ENCODE measurements around the gene LRRN2.
"Not testable (repeated sequence)": the region's sequence is repeated elsewhere in the genome, so short reads cannot be mapped to it uniquely, and the experiment has no call there.

Gene LRRN2

DNA sequence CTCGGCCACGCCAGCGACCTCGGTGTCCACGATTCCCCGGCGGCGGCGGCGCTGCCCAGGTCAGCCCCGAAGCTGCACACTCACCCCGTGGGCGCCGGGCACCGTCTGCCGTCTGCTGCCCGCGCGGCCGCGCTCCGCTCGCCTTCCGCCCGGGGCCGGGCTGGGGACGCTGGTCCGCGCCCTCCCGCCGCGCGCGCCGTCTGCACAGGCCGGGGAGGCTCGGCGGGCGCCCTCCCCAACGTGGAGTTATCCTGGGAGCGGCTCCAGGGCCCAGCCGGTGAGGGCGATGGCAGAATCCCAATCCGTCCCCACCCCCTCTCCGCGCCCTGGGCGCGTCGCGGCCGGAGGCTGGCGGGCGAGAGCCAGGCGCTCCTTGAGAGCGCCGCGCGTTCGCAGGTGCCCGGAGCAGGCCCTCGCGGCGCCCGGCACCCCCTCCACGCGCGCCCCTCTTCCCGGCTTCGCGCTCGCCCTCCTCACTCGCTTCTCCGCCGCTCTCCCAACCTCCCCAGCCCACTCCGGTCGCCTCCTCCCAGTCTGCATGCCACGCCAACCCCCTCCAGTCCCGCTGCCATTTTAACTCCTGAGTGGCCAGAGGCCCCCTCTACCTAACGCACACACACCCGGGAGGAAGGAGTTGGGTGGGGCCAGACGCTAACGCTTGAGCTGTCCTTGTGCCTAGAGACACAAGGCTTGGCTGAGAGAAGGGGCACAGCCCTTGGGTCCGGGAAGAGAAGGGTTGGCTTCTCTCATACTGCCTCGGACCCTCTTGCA lies at the start of gene LRRN2:
Gene LRRN2, minus strand, starts transcription at position 503 of the 771 bp plus-strand sequence. CDS start 65,746 bp downstream, outside the sequence.
- peak; percentile 38 for DNase-seq

DNA sequence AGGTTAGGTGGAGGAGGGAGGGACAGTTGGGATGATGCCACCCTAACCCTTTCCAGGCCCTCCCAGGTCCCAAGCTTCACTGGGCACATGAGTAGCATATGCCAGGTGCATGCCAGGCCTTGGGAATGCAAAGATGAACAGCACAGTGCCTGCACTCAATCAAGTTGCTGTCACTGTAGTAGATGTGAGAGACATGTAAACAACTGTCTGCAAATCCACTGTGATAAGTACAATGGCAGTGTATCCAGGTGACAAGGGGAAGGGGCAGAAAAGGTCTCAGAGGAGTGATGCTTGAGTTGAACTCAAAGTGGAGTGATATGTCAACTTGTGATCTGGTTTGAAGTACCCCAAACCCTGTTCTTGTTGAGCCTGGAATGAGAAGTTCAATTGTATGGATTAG lies 49.5 kb upstream of the LRRN2 start:
- DNase-seq = no peak

DNA sequence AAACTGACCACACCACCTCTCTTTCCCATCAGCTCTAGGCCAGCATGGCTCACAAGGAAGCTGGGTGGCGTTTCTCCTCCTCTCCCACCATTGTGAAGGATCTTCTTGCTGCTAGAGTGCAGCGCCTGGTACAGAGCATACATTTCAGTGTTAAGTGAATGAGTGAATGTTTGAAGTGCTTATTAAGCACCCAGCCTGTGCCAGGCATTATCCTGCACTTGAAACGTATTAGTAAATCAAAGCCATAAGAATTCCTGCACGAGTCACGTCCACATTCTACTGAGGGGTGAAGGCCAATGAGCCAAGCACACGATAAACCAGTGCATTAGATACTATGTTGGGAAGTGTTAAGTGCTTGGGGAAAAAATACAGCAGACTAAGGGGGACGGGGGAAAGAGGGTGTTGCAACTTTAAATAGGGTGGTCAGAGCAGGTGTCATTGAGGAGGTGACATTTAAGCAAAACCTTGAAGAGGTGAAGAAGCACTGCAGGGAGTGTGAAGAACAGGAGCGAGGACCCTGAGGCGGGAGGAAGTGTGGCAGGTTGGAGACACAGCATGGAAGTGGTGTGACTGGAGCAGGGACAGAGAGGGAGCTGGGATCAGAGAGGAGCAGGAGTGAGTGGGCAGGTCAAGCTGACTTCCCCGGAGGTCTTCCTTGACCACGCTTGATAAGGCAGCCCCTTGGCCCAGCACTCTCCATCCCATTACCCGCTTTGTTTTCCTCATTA lies 48.5 kb upstream of the LRRN2 start:
- no peak for DNase-seq

DNA sequence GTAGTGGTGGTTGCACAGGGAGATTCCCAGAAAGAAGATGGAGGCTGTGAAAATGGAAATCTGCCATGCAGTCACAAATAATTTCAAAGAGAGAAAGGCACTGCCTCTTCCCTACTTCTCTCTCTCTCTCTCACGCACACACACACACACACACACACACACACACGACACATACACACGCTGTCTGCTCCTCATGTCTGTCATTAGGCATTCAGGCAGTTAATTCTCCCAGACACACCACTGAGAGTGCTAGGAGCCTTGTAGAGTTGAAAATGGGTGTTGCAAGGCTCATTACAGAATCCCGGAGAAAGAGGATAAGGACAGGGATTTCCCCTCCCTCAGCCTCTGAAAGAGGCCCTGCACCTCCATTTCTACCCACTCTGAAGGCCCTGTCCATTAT lies 47.8 kb upstream of the LRRN2 start:
- DNase-seq = no peak

DNA sequence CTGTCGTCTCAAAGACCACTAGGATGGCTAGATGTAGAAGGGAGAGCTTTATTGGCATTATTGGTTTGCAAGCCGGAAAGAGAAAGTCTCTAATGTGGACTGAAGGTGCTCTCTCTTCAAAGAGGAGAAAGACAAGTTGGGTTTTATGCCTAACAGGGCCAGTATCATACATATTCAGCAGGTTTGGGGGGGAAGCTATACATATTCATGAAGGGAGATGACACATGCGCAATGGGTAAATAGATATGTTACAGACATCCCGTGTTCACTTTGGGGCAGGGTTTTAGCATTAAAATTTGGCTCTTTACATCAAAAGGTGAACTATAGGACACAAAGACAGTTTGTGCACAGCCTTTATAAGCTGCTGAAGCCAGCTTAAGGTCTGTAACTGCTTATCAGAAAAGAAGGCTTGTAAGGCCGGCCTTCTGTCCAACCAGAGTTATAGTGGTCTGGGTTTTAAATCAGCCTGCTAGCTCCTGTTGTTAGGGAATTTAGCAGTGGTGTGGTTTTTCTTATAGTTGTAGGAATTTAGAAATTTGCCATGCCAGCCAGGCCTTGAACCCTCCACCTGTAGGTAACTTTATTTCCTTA lies 46.5 kb upstream of the LRRN2 start:
- no peak for DNase-seq

DNA sequence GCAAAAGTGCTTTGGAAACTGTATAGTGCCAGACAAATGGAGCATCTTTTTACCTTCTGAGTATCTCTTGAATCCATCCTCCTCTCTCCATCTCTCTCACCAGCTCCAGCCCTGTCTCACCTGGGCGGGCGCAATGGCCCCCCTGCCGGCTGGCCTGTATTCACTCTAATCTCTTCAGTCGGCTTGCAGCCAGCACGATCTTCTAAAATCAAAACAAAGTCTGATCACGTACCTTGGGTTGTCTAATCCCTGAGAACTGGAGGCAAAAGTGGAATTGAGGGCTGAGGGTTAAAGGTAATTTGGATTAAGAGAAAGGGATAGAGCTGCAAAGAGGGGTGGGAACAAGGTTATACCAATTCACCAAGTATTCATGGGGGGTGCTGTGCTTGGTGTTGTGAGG lies 46.0 kb upstream of the LRRN2 start:
- DNase-seq = no peak

DNA sequence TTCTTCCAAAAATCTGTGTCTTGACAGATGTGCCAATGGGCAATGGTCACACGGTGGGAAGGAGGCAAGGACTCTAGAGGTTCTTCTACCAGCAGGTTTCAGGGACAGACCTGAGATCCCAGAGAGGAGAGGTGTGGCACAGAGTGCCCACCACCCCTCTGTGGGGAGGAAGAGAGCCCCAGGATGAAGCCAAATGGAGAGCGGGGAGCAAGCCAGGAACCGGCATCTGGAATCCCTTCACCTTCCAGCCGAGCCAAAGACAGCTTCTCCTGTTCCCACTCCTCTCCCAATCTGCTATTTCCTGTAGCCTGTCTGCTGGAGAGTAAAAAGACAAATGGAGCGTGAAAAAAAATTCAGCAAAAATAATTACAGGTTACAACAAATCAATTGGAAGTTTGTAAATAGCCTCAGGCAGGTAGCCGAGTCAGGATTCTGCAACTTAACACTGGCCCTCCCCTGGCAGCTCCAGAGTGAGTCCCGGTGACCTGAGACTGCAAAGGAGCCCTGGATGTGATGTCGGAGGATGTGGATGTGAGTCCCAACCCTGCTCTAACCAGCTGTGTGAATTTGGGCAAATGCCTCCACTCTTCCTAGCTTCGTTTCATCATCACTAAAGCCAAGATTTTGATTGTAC lies 45.4 kb upstream of the LRRN2 start:
- no peak for DNase-seq

DNA sequence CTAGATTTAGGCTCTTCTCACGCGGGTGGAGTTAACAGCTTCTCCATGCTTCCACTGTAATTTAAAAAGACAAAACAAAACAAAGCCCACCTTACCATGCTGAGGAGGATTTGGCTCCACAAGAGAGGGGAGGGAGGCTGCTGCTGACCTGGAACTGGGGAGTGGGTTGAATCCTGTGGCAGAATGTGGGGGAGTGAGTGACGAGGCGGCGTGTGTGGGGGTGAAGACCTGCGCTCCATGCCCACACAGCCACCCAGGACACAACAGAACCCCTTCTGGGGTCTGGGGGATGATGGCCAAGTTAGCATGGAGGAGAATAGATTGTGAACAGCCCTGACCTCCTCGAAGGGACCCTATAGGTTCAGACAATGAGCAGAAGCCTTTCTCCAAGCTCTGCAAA lies 44.0 kb upstream of the LRRN2 start:
- no peak for DNase-seq

DNA sequence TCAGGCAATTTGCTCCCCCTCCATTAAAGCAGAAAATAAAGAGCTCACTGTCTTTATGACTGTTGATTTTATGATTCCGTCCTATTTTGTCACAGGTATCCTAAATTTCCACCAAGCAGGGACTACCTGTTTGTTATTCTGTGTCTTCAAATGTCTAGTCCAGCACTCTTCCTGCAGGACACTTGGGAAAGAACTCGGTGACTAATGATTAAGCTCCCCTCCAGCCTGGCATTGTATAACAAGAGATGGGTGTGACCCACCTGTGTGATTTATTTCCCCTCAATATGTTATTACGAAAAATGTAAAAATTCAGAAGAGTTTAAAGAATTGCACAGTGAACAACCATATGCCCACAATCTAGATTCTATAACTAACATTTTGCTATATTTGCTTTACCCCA lies 42.9 kb upstream of the LRRN2 start:
- DNase-seq = no peak

DNA sequence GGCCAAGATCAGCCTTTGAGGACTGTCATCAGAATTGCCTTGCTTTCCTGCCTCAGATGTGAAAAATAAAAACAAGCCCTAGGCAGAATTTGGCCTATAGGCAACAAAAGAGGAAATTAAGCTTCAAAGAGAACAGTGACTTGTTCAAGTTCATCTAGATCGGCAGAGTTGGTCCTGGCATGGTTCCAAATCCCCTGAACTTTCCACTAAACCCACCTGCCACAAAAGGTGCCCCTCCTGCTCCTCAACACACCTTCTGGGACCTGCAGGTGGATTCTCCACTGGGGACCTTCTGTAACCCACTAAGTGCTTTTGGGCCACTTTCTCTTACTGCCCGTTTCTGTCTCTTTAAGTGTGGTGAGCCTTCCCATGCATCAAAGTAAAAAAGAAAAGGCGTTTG lies 42.5 kb upstream of the LRRN2 start:
- DNase-seq = no peak

DNA sequence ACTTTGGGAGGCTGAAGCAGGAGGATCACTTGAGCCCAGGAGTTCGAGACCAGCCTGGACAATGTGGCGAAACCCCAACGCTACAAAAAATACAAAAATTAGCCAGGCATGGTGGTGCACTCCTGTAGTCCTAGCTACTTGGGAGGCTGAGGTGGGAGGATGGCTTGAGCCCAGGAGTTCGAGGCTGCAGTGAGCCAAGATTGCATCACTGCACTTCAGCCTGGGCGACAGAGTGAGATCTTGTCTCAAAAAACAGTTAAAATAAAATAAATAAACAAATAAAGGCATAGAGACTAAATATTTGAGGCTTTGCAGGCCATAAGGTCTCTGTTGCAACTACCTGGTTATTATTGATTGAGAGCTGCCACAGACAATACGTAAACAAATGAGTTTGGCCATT lies 41.9 kb upstream of the LRRN2 start:
- DNase-seq = not testable (repeated sequence)

DNA sequence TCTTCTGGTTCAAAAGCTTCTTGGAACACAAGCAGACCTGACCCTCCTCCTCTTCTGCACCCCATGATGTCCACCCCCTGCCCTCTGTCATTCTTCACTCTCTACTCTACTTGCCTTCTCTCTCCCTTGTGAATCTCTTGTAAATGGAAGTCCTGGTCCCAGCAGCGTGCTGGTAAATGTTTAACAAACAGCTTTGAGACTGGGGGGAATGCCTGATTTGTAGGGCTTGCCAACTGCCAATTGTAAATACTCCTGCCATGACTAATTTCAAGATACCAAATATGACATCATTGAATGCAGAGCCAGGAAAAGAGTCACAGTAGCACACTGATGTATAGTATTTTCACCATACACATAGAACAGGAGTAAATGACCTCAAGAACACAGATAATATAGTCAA lies 40.9 kb upstream of the LRRN2 start:
- no peak for DNase-seq

DNA sequence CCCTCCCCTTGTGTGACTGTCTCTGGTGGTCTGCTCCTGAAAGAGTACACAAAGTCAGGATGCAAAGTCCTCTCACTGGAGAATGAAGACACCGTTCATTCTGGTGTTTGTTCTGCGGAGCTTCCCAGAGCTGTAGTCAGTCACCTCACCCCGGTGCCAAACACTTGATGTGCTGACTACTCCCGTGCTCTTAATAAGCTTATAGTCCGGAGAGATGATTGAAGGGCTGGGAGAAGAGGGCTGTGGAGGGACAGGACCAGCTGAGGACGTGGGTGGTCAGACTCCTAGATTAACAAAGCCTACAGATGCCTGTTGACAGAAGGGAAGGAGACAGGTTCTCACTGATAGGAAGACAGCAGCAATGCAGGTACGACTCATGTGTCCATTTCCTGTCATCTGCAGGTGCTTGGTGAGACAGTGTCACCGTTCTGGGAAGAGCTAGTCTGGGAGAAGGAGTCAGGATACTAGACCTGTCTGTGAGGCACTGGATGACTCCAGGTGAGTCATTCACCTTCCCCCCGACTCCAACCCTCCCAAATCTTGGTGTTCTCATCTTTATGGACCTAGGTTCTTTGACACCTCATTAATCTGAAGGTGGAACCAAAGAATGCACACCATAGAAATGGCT lies 40.4 kb upstream of the LRRN2 start:
- no peak for DNase-seq

DNA sequence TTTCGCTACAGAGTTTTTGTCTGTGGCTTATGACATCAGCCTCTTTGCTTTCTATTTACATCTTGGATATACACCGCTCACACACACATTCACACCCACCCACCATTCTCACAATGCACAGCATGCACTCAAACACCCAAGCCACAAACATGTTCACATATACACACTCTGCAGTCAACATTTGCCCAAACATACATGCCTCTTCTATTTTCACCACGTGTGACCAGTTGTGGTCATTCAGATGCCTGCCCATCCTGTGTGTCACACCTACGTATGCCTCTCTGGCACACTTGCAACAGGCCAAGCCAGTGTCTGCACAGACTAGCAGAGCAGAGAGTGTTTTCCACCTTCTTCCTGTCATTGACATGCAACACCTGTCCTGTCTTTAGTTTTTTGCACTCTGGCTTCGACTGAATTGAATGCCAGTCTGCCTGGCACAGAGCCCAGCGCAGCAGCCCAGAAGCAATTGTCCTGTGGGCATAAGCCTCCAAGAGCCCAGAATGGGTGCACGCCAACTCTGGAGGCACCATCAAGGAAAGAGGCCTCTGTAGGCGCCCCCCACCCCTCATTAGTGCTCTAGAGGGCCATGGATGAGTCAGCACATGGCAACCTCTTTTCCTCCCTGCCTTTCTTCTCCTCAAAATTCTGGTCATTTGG lies 37.7 kb upstream of the LRRN2 start:
- no peak for DNase-seq

DNA sequence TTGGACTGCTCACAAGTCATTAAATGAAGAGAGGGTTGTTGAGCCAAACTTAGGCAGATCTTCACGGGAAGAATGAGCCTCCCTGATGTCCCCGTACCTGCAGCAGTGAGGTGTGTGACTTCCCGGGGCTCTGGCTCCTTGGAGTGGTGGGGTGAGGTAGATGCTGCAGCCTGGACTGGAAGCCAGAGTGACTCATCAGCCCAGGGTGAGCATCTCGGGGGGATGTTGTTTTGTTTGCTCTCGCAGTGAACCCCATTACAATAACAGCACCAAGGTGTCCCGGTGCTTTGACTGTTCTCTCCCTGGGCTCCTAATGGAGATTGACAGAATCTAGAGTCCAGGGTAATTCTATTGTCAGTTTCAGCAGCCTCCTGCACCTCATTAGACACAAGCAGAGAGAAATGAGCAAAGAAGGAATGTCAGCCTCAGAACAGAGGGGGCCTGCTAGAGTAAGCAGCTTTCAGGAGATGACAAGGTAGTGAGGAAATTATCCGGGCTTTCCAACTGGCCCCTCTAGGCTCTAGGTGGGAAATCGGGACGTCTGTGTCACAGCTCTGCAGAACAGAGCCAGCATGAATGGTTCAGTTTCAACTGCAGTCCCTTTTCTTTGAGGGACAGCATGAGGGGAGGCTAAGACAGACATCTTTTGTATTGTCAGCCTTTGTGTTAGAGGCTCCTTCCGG lies 36.0 kb upstream of the LRRN2 start:
- no peak for DNase-seq

DNA sequence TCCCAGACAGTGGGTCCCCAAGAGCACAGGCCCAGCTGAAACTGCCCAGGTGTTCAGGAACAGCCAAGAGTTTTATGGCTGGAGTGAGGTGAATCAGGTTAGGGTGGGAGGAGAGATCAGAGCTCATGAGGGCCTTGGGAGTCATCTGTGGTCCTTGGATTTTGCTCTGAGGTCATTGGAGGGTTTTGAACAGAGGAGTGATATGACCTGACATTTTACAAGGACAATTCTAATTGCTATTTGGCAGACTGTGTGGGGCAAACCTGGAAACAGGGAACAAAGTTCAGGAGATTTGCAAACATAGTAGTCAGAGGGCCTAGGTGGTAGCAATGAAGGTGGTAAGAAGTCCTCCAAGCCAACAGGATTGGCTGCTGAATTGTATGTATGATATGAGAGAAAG lies 31.1 kb upstream of the LRRN2 start:
- DNase-seq = no peak

DNA sequence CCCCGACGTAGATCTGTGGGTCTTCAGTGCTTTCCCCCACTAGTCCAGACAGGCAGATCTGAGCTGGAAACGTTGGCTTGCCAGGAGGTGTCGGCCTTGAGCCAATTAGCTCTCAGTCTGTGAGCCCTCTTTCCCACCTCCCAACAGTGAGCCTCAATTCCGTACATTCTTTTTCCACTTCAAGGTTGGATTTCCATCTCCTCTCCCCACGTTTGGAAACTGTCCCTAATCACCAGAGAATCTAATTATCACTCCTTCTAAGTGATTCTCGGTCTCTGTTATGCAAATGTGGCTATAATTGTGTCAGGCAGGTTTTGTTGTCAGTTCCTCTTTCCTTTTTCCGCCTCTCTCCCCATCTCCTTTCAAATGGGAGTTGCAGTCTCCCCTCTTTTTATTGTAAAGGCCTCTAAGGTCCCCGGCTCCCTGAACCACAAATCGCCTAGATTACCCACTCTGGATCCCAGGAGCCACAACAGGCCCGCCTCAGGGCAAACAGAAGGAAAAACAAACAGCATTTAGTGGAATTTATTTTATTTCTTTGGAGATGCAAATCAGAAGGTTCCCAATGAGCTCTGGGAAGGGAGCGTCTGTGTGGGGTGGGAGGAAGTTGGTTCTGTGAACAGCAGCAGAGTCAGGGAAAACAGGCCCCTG lies 29.4 kb upstream of the LRRN2 start:
- no peak for DNase-seq

DNA sequence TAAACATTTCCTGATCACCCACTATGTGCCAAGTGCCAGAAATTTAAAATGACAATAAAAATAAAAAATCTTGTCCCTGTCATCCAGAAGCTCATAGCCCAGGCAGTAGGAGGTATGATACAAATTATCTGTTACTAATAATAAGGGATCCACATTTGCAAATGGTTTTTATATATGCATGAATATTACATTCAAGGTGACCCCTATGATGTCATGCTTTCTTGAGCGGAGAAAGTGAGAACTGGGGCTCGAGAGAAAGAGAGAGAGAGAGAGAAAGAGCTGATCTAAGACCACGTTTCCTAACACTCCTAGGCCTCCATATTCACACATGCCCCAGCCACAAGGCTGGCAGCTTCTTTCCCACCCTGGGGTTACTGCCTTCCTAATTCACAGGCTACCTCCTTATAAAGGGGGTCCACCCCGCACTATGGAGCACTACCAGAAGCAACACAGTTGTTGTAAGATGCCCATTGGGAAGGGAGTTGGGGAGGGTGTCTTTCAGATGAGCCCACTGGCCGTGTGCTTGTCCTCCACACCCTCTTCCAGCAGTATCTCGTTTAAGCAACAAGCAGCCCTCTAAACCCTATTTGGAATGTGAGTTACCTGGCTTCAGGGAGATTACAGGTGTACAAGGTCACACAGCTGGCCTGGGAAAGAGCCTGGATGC lies 28.8 kb upstream of the LRRN2 start:
- no peak for DNase-seq

DNA sequence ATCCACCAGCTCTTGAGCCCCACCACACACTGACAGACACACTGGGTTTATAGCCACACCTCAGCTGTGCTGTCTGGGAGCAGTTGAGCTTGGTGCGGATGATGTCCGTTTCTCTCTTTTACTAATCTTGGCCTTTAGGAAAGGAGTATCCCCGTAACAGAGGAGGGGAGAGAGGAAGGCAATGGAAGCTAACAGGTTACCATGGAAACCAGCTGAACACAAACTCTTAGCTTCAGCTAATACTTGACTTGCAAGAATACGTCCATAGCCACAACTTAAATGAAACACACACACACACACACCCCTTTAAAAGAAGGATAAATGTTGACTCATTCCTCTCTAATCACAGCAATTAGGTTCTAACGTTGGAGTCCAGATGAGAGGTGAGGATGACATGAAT lies 28.0 kb upstream of the LRRN2 start:
- DNase-seq = no peak

DNA sequence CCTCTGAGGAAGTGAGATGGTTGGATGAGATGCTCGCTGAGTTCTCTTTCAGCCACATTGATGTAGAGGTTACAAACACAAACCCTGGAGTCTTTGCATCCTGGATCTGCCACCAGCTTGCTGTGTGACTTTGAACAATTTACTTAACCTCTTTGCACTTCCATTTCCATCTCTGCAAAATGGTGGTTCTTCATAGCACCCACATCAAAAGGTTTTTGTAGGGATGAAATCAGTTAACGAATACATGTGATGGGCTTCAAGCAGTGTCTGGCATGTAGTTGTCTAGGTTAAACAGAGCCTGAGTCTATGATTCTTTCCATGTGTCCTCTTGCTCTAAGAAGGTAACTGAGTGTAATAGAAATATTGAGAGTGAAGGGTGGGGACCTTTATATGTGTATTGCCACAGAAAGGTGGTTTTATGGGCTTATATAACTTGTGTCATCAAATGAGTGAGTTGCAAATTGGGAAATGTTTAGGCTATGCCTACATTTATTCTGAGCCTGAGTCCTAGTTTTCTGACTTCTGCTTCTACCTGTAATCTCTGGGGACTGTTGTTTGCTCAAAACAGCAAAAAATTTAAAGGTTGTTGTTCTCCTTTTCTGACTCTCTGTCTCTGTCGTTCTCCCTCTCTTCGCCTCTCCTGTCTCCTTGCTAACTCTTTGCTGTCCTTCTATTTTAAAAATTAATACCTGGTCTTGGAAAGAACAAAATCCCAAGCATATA lies 27.3 kb upstream of the LRRN2 start:
- DNase-seq = no peak
